Muscle layer of duodenum (tissue), 2 donors: ENCODE data around the gene RAB13.

ENCODE experiments used
- H3K27ac ChIP-seq: one replicate; pipeline ENCODE4 v1.7.0; 2013; ENCODE audit warnings: mild to moderate bottlenecking, low read length
- H3K27me3 ChIP-seq: one replicate; pipeline ENCODE4 v1.7.0; 2013; ENCODE audit warnings: low read depth, mild to moderate bottlenecking, control low read depth, low read length
- H3K36me3 ChIP-seq, 2 donors: one replicate each; pipeline ENCODE4 v1.7.0; 2013; ENCODE audit warnings: low read length in 2 of 2, control low read depth in 1 of 2, mild to moderate bottlenecking in 1 of 2; ENCODE audit not compliant: insufficient read depth in 2 of 2, control insufficient read depth in 1 of 2
- H3K4me1 ChIP-seq, 2 donors: one replicate each; pipeline ENCODE4 v1.7.0; 2013; ENCODE audit warnings: low read length in 2 of 2, mild to moderate bottlenecking in 2 of 2, control low read depth in 1 of 2, moderate library complexity in 1 of 2; ENCODE audit not compliant: insufficient read depth in 2 of 2, control insufficient read depth in 1 of 2
- H3K4me3 ChIP-seq, 2 donors: one replicate each; pipeline ENCODE4 v1.7.0; 2013; ENCODE audit warnings: low read length in 2 of 2, low read depth in 1 of 2, mild to moderate bottlenecking in 1 of 2
- H3K9me3 ChIP-seq, 2 donors: one replicate each; pipeline ENCODE4 v1.7.0; 2013; ENCODE audit warnings: low read length in 2 of 2, control low read depth in 1 of 2, mild to moderate bottlenecking in 1 of 2; ENCODE audit not compliant: control insufficient read depth in 1 of 2
- donor health status: healthy.

RAB13 gene

DNA sequence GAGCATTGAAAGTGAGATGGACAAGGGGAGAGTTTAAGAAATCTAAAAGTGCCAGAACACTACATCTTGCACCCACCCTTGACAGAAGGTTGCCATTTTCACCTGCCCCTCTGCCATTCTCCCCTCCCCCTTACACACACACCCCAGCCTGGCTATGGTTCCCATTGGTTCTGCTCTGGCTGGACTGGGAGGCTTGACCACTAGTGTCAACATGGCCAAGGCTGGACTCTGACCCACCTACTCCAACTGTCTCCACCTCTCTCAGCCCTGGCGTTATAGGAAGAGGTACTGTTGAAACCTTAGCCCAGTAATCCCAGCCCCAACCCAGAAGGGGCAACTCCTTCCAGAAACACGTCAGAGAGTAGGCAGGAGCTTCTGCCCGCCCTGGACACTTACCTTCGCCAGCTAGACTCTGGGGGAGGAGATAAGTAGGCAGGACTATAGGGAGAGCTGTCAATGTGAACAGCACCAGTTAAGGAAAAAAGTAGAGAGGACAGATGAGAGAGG, 32.2 kb downstream of the RAB13 start:
- Histone ChIP-seq H3K27ac (no peak overlapping the region), H3K4me1 (peaks cover 15 to 25% of the 10 kb centered on the region in 2 donors), H3K36me3 (peaks cover 37 to 46% of the 10 kb centered on the region in 2 donors), H3K4me3 (no peak overlapping the region), H3K27me3 (no peaks in the 10 kb centered on the region), H3K9me3 (no peaks in the 10 kb centered on the region)

DNA sequence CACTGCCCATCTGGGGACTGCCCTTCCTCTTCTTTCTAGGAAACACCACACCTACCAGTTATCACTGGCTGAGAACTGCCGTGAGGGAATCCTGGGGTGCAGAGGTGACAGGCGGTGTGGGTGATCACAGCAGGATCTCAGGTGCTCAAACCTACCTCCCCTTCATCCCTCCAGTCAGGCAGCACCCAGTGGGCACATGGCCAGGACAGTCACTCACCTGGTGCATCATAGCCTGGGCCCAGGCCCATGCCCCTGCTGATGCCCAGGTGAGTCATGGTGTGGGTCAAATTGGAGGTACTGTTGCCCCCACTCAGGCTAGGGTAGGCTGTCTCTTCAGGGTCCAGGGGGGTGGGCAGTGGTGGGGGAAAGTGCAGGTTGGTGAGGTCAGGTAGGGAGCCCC, 34.3 kb downstream of the RAB13 start:
- Histone ChIP-seq H3K4me1 (peaks cover 10 to 18% of the 10 kb centered on the region in 2 donors), H3K4me3 (no peak overlapping the region), H3K9me3 (no peaks in the 10 kb centered on the region), H3K27me3 (no peaks in the 10 kb centered on the region), H3K27ac (no peak overlapping the region), H3K36me3 (peaks cover 48 to 56% of the 10 kb centered on the region in 2 donors)

DNA sequence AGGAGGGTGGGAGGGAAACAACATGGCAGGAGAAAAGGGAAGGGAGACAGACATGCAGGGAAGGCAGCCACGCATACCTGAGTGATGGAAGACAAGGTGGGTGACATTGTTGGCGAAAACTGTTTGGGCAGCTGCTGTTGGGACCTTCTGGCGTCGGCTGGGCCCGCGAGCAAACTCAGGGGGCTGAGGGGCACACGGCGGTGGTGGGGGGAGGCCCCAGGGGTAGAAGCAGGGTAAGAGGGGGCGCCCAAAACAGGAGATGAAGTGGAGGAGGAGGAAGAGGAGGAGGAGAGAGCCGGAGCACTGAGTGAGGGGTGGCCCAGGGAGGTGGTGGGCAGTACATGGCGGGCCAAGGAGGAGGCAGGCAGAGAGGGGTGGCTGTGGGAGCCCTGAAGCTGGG, 35.0 kb downstream of the RAB13 start:
- H3K4me3 ChIP-seq, result no peak overlapping the region
- peaks cover 6 to 15% of the 10 kb centered on the region in 2 donors for H3K4me1 ChIP-seq
- no peak overlapping the region for H3K27ac ChIP-seq
- no peaks in the 10 kb centered on the region for H3K9me3 ChIP-seq
- peaks cover 48 to 56% of the 10 kb centered on the region in 2 donors for H3K36me3 ChIP-seq
- H3K27me3 ChIP-seq, result no peaks in the 10 kb centered on the region

DNA sequence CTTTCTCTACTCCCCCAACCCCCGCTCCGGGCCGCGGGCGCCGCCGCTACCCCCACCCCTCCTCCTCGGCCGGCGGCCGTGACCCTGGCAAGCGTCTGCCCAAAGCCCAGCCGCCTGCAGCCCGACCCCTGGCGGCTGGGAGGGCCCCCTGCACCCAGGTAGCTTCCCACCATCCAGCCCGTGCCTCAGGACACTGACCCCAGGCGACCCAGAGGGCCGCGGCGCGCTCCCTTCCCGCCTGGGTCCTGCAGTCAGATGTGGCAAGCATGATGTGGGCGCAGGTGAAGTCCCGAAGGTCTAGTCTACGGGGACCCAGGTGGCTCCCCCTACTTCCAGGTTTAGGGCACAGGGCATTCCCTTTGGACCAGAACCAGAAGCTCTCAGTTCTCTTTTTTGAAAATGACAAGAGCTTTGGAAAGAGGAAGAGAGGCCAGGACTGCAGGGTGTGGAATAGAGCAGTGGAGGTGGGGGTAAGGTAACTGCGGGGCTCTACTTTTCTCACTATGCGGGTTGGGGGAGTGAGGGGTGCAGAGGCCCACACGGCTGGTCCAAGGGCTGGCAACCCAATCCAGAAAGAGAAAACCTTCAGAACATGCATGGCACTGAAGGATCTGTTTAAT, 39.4 kb downstream of the RAB13 start, which contains the start of gene DENND4B:
TSS of gene DENND4B (minus strand) at position 97 of the 620 bp plus-strand sequence. CDS start 2,344 bp downstream, outside the sequence.
- Histone ChIP-seq H3K4me3 (peak within 1 kb of the TSS; percentile 77 to 87), H3K9me3 (no peaks in the 10 kb centered on the region), H3K27ac (peak within 1 kb of the TSS; percentile 83), H3K36me3 (peaks cover 34 to 48% of the 10 kb centered on the region in 2 donors), H3K4me1 (peaks cover 6 to 15% of the 10 kb centered on the region in 2 donors), H3K27me3 (no peaks in the 10 kb centered on the region)

DNA sequence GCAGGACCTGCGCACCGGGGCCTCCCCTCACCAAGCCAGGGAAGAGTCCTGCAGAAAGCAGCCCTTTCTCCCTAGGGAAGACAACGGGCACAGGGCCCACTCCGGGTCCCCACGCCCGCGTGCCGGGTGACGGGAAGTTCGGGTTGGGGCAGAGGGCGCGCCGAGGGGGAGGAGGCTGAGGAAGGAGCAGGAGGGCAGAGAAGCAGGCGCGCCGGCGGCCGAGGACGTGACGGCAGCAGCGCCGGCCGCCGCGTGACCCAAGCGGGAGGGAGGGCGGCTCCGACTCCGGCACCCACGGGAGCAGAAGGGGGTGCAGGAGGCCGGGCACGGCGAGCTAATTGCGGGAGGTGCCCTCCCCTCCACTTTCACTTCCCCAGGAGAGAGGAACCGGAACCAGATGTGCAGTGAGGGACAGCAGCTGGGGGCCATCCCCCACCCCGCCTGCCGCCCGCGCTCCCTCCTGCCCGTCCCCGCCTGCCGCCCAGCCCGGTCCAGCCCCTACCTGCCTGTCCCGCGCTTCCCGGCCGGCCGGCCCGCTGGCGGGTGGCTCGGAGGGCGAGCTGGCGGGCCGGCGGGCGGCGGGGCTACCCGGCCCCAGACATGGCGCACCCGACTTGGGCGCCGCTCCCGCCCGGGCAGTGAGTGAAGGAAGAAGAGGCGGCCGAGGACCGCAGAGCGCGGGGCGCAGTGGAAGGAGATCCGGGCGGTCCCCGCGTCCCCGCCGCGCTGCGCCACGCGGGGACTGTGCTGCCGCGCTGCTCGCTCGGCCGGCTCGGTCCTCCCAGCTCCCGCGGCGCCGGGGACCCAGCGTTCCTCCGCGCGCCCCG, 40.1 kb downstream of the RAB13 start:
- H3K4me1 ChIP-seq, result peaks cover 6 to 15% of the 10 kb centered on the region in 2 donors
- H3K9me3 ChIP-seq, result no peaks in the 10 kb centered on the region
- peaks cover 33 to 45% of the 10 kb centered on the region in 2 donors for H3K36me3 ChIP-seq
- peak overlapping the region; percentile 77 to 87 for H3K4me3 ChIP-seq
- no peaks in the 10 kb centered on the region for H3K27me3 ChIP-seq
- peak overlapping the region; percentile 83 for H3K27ac ChIP-seq

DNA sequence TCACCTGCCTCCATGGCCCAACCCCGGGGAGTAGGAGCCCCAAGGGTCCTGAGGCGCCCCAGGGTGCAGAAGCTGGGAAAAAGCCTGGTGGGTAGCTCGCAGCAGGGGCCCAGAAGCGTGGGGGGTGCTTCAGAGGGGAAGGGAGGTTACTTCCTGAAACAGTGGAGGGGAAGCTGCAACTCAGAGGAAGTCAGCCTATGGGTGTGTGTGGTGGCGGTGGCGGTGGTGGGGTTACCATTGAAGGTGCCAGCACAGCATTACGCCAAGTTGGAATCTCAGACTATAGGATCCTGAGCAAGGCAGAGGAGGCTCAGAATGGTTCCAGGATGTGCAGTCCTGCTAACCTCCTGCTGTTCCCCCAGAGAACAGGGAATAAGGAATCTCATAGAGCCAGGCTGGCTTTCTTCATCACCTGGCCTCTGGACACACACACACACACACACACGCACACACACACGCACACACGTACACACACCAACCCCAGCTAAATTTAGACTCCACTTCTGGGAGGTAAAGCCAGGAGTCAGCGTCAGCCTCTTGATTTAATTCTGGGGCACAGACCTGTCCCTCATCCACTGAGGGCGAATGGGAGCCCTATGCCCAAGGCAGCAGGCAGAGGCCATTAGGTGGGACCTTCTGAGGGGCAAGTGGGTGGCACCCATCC, 40.9 kb downstream of the RAB13 start:
- Histone ChIP-seq H3K27me3 (no peaks in the 10 kb centered on the region), H3K36me3 (peaks cover 33 to 45% of the 10 kb centered on the region in 2 donors), H3K27ac (peak overlapping the region; percentile 83), H3K4me3 (peak overlapping the region; percentile 77 to 87), H3K4me1 (peaks cover 6 to 15% of the 10 kb centered on the region in 2 donors), H3K9me3 (no peaks in the 10 kb centered on the region)

DNA sequence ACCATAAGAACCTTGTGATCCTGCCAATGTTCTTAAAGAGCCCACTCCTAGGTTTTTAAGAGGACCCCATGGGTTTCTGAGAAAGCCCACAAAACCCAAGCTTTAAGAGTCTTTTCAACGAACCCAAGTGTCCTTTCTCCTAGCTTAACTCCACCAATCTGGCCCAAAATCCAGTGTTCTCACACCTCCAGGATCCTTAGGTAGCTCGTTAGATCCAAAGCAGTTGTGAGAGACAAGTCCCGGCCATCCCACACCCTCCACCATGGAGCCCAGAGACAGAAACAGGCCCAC, 41.4 kb downstream of the RAB13 start:
- Histone ChIP-seq H3K4me1 (peaks cover 6 to 15% of the 10 kb centered on the region in 2 donors), H3K9me3 (no peaks in the 10 kb centered on the region), H3K27me3 (no peaks in the 10 kb centered on the region), H3K36me3 (peaks cover 33 to 45% of the 10 kb centered on the region in 2 donors), H3K4me3 (peak overlapping the region; percentile 77 to 87), H3K27ac (peak overlapping the region; percentile 83)

DNA sequence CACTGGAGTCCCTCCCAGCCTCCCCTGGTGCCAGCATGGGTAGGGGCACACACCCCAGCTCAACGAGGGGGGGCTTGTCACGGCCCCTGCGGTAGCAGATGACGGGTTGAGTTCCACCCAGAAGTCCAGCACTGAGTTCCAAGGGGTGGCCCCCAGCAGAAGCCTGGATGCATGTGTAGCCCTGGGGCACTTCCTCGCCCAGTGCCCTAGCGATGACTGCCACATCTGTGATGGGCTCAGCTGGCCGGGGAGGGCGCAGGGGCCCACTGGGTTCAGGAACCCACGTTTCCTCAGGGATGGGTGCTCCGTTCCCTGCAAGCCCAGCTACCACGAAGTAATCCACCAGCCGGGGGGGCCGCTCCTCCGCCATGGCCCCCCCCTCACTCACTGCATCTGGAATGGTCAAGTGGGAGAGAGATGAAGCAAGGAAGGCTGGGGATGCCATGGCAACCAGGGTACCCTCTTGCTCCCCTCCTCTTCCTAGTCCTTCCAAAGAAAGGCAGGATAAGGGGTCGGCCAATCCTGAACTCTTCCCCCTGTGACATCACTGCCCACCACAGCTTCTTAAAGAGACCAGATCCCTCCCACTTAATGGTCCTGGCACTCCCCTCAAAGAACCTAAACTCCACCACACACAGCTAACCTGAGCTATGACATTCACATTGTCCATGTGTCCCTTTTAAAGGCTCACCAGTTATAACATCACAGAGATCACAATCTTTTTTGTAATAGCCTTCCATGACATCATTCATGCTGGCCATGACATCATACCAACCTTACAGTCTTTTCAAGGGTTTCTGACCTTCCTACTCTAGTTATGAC, 41.9 kb downstream of the RAB13 start:
- Histone ChIP-seq H3K27ac (peak overlapping the region; percentile 83), H3K4me1 (peaks cover 6 to 15% of the 10 kb centered on the region in 2 donors), H3K27me3 (no peaks in the 10 kb centered on the region), H3K36me3 (peaks cover 36 to 46% of the 10 kb centered on the region in 2 donors), H3K4me3 (peak overlapping the region; percentile 77 to 87), H3K9me3 (no peaks in the 10 kb centered on the region)

DNA sequence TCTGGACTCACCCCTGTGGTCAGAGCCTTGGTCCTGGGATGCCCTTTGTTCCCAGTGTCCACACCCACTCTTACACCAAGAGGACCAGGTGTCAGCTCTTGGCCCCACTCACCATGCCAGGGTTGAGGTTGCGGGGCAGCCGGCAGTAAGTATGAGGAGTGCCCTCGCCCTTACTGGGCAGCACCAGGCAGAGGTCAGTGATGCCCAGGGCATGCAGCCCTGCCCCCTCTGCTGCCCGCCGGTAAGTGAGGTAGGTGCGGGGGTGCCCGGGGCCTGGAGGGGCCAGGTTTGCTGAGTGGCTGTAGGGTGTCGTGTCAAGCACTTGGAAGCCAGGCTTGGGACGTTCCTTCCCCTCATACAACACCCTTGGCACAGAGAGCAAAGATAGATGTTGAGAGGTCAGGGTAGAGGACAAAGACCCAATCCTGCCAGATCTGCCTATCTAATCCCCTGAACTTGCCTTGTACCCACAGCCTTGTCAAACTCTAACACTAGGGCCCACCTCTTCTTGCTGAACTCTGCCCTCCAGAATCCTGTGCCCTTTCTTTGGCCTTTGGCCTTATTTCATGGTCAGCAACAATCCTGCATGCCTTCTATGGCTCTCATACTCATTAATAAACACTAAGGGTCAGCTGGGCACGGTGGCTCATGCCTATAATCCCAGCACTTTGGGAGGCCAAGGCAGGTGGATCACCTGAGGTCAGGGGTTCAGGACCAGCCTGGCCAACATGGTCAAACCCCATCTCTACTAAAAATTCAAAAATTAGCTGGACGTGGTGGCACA, 43.2 kb downstream of the RAB13 start:
- Histone ChIP-seq H3K4me3 (no peak overlapping the region), H3K27ac (no peak overlapping the region), H3K9me3 (no peaks in the 10 kb centered on the region), H3K36me3 (peaks cover 25 to 39% of the 10 kb centered on the region in 2 donors), H3K27me3 (no peaks in the 10 kb centered on the region), H3K4me1 (peaks cover 6 to 15% of the 10 kb centered on the region in 2 donors)
